ENCODE data around the gene SYNE3.

DNA sequence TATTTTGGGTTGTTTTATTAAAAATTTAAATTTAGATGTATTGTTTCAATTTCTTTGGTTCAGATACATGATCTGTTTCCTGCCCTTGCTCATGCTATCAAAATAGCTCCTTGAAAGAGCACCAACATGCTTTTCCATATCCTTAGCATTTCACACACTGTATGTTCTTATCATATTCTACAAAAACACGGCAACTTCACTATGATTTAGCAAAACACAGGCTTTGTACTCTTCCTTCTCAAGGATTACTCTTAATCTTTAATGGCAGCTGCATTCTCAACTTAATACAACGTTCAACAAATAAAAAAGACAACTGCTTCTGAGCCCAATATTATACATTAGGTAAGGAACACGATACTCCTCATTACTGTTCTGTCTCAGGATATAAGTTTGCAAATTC is 15.5 kb upstream of the SYNE3 start:
- TF ChIP-seq EZH2 (IDR thresholded peaks at IDR 0.05) (no peak), FOXP2 (optimal IDR thresholded peaks at IDR 0.05; ENCODE audit: control extremely low read depth, extremely low read length, insufficient read depth) (no peak)

Data from SK-N-MC (cell line).